Measurements from ENCODE around the gene EDEM3. TPM values are rescaled to one million over a fixed set of nuclear protein-coding genes. Genes with fewer than 3 reads are reported as not detected.

Gene EDEM3
- total RNA-seq, 1 donor from 2014 or later: 29.9 TPM

DNA sequence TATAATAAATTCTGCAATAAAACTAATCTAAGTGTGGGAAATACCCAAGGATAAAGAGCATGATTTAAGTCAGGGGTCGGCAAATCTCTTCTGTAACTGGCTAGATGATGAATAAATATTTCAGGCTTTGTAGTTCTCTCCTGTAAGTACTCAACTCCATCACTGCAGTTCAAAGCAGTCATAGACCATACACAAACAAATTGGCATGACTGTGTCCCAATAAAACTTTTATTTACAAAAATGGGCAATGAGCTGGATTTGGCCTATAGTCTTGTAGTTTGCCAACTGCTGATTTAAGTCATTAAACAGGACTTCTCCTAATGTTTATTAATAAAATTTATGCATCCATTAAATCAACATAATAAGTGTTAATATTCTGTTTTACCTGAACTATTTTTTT lies 49.4 kb downstream of the EDEM3 start:
- TF ChIP-seq, protein P1, sequence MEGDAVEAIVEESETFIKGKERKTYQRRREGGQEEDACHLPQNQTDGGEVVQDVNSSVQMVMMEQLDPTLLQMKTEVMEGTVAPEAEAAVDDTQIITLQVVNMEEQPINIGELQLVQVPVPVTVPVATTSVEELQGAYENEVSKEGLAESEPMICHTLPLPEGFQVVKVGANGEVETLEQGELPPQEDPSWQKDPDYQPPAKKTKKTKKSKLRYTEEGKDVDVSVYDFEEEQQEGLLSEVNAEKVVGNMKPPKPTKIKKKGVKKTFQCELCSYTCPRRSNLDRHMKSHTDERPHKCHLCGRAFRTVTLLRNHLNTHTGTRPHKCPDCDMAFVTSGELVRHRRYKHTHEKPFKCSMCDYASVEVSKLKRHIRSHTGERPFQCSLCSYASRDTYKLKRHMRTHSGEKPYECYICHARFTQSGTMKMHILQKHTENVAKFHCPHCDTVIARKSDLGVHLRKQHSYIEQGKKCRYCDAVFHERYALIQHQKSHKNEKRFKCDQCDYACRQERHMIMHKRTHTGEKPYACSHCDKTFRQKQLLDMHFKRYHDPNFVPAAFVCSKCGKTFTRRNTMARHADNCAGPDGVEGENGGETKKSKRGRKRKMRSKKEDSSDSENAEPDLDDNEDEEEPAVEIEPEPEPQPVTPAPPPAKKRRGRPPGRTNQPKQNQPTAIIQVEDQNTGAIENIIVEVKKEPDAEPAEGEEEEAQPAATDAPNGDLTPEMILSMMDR (conservative IDR thresholded peaks at IDR 0.05): no peak
- DNase-seq (ENCODE audit: extremely low spot score, unreplicated experiment): no peak
- peaks cover 38% of the 10 kb centered on the region for H3K36me3 Mint-ChIP-seq
- no peak overlapping the region for H3K27ac Mint-ChIP-seq
- no peaks in the 10 kb centered on the region for H3K4me1 Mint-ChIP-seq (ENCODE audit: unreplicated experiment)
- no peak overlapping the region for H3K4me3 Mint-ChIP-seq
- no peaks in the 10 kb centered on the region for H3K9me3 Mint-ChIP-seq
- no peaks in the 10 kb centered on the region for H3K27me3 Mint-ChIP-seq

DNA sequence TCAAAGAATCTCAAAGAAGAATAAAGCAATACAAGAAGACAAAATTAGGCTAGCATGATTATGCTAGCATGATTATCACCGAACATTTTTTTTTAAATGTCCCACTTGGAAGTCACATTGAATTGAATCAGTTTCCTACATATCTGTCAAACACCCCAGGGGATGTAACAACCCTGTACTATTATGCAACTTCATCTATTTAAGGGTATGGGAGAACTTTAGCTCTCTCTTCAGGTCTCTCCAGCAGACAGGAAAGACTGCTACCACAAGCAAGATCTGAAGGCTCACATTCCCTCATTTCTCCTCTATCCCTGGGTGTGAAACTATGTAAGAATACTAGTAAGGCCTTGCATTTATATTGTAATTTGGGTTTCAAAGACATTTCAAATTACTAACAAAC lies 52.8 kb downstream of the EDEM3 start:
- H3K9me3 Mint-ChIP-seq: no peaks in the 10 kb centered on the region
- H3K27ac Mint-ChIP-seq: no peak overlapping the region

DNA sequence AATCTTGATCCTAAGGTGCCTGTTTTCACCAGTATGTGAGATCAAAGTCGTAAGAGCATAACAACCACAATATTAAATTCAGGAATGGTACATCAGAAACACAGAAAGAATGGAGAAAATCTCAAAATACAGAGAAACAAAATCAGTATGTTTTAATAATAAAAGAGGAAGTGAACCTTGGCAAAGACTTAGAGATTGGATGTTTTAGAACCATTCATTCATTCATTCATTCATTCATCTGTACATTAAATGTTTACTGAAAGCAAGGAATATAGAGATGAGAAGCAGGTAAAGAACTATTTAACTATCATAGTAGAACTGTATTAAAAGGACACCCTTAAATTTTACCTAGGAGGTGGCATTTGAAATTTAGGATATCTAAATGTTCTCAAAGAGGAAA lies 55.7 kb downstream of the EDEM3 start:
- H3K9me3 Mint-ChIP-seq: no peaks in the 10 kb centered on the region
- peaks cover 38% of the 10 kb centered on the region for H3K36me3 Mint-ChIP-seq
- DNase-seq (ENCODE audit: extremely low spot score, unreplicated experiment): no peak
- TF ChIP-seq, protein P1 (conservative IDR thresholded peaks at IDR 0.05): no peak
- H3K4me3 Mint-ChIP-seq: no peak overlapping the region
- no peaks in the 10 kb centered on the region for H3K4me1 Mint-ChIP-seq (ENCODE audit: unreplicated experiment)
- no peaks in the 10 kb centered on the region for H3K27me3 Mint-ChIP-seq
- no peak overlapping the region for H3K27ac Mint-ChIP-seq

More for the DNA sequence above, 52.8 kb downstream of the EDEM3 start:
- Mint-ChIP-seq H3K4me1 (ENCODE audit: unreplicated experiment) (no peaks in the 10 kb centered on the region), H3K36me3 (peaks cover 30% of the 10 kb centered on the region), H3K4me3 (no peak overlapping the region), H3K27me3 (no peaks in the 10 kb centered on the region)
- no peak for DNase-seq (ENCODE audit: extremely low spot score, unreplicated experiment)
- TF ChIP-seq, protein P1 (conservative IDR thresholded peaks at IDR 0.05): no peak

- H3K9me3 Mint-ChIP-seq: no peaks in the 10 kb centered on the region
- TF ChIP-seq, protein P1 (conservative IDR thresholded peaks at IDR 0.05): no peak
- no peak for DNase-seq (ENCODE audit: extremely low spot score, unreplicated experiment)
- H3K4me1 Mint-ChIP-seq (ENCODE audit: unreplicated experiment): peaks cover 4% of the 10 kb centered on the region
- H3K27me3 Mint-ChIP-seq: no peaks in the 10 kb centered on the region
- H3K27ac Mint-ChIP-seq: no peak overlapping the region
- H3K4me3 Mint-ChIP-seq: no peak overlapping the region
- peaks cover 41% of the 10 kb centered on the region for H3K36me3 Mint-ChIP-seq
These were observed 56.6 kb downstream of the EDEM3 start for GRCh38 chr1:184698016-184698415.

DNA sequence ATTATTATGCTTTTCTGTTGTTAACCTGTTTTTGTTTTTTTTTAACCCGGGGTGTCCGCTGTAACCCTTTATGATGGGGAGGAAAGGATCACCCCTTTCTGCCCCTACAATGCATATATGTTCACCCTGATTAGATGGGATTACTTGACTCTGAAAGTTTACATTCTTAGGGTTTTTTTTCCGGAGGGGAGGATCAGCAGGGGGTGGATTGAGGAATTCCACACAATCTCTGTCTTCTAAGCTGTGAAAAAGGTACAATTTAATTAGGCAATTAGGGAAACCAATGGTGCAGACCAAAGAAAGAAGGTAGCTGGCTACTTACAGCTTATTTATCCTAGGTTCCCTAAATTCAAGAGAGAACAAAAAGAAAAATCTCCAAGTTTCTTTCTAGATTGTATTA lies 58.3 kb downstream of the EDEM3 start:
- peaks cover 36% of the 10 kb centered on the region for H3K36me3 Mint-ChIP-seq
- TF ChIP-seq, protein P1 (conservative IDR thresholded peaks at IDR 0.05): no peak

DNA sequence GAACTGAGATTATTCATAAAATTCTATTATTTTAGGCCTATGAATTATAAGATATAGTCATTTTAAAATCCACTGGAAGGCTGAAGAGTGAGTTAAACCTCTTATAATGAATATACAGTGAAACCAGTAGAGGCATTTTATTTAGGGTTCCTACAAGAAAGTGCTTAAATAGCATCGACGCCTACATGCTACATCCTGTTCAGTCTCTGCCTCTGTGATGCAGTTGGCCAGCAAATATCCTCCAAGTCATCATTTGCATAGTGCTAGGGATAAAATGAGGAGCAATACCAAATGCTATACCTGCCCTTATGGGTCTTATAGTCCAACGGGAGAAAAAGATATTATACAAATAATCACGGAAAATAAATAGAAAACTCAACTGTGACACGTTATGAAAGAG lies 59.6 kb downstream of the EDEM3 start:
- TF ChIP-seq, protein P1 (conservative IDR thresholded peaks at IDR 0.05): no peak
- H3K36me3 Mint-ChIP-seq: peaks cover 29% of the 10 kb centered on the region
- no peak overlapping the region for H3K4me3 Mint-ChIP-seq
- no peaks in the 10 kb centered on the region for H3K27me3 Mint-ChIP-seq
- DNase-seq (ENCODE audit: extremely low spot score, unreplicated experiment): no peak
- H3K4me1 Mint-ChIP-seq (ENCODE audit: unreplicated experiment): peaks cover 12% of the 10 kb centered on the region
- H3K9me3 Mint-ChIP-seq: no peaks in the 10 kb centered on the region
- H3K27ac Mint-ChIP-seq: no peak overlapping the region

More for the DNA sequence above, 58.3 kb downstream of the EDEM3 start:
- no peaks in the 10 kb centered on the region for H3K27me3 Mint-ChIP-seq
- no peak overlapping the region for H3K4me3 Mint-ChIP-seq
- no peak for DNase-seq (ENCODE audit: extremely low spot score, unreplicated experiment)
- H3K27ac Mint-ChIP-seq: no peak overlapping the region
- H3K9me3 Mint-ChIP-seq: no peaks in the 10 kb centered on the region
- peaks cover 12% of the 10 kb centered on the region for H3K4me1 Mint-ChIP-seq (ENCODE audit: unreplicated experiment)
